ENCODE data around the gene SCT.

The SCT gene

DNA sequence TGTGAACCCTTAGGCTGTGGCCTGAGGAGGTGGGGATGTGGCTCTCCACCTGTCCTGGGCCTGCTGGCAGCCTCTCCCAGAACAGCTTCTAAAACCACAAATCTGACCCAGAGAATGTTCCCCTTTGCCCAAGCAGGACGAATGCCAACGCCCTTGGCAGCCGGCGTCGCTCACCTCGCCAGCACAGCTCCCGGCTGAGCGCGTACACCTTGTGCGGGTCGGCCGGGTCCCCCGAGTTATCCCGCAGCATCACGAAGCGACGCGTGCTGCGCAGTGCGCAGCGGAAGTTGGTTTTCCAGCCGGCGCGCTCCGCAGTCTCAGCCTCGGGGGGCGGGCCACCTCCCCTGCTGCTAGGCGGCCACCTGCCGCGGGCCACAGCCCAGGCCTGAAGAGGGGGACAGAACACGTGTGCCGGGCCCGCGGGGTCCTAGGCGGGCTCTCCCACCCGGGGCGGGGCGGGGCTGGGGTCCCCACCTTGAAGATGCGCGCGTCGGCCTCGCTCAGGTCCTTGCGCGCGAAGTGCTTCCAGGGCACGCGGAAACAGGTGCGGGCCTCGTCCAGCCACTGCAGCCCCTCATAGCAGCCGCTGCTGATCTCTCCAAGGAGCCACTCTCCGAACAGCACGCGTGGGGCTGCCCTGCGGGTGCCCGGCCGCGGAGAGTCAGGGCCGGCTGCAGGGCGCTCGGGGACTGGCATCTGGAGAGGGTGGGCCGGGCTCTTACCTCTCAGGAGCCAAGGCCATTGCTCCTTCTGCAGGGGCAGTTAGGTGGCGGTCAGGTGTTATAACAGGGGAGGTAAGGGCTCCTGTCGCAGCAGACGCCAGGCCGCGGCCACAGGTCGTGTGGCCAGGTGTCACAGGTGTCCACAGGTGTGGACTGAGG is 12.1 kb downstream of the SCT start:
- Histone ChIP-seq H3K9me3 (no peaks in the 10 kb centered on the region), H3K27me3 (no peaks in the 10 kb centered on the region), H3K4me1 (peaks cover 0 to 28% (median 19%) of the 10 kb centered on the region in 4 donors), H3K27ac (peak overlapping the region; percentile 86 to 90), H3K4me3 (peak overlapping the region; percentile 77 to 89), H3K36me3 (peaks cover 36 to 56% (median 39%) of the 10 kb centered on the region in 3 donors)
- intact Hi-C loops (cut with DNase I; ENCODE audit: low total_unique reads) = loop anchor here (5.0 kb wide), 1 partner anchor 38 kb away; the partner anchor contains the start of gene PHRF1
- TF ChIP-seq, protein P1, sequence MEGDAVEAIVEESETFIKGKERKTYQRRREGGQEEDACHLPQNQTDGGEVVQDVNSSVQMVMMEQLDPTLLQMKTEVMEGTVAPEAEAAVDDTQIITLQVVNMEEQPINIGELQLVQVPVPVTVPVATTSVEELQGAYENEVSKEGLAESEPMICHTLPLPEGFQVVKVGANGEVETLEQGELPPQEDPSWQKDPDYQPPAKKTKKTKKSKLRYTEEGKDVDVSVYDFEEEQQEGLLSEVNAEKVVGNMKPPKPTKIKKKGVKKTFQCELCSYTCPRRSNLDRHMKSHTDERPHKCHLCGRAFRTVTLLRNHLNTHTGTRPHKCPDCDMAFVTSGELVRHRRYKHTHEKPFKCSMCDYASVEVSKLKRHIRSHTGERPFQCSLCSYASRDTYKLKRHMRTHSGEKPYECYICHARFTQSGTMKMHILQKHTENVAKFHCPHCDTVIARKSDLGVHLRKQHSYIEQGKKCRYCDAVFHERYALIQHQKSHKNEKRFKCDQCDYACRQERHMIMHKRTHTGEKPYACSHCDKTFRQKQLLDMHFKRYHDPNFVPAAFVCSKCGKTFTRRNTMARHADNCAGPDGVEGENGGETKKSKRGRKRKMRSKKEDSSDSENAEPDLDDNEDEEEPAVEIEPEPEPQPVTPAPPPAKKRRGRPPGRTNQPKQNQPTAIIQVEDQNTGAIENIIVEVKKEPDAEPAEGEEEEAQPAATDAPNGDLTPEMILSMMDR (IDR thresholded peaks at IDR 0.05) = no peak
- DNase-seq = peak in 1 of 2 donors; percentile 68

DNA sequence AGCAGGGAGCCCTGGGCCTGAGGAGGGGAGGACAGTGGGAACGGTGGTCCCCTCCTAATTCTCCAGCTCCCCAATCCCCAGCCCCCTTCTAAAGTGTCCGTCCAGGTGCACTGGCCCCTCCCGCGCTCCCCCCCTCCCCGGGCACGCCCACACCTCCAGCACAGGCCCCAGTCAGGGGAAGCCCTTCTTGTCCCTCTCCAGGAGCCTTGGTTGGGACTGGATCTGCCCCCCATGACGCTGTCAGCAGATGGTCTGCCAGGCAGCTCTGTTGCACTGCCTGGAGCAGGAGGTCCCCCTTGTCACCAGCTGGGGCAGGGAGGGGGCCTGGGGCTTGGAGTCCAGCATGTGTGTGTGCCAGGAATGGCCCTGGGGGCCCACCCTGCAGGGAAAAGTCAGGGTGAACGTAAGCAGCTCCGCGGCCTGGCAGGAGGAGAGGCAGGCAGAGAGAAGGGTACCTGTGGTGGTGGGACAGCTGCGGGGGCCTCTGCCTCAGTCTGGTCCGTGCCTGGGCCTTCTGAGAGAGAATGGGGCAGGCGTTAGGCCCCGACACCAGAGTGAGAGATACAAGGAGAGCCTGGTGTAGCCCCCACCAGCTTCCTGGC is 12.9 kb downstream of the SCT start:
- DNase-seq = peak in 1 of 2 donors; percentile 61
- TF ChIP-seq, protein P1 (IDR thresholded peaks at IDR 0.05) = no peak
- peak overlapping the region in 1 of 2 donors; percentile 89 for H3K4me3 ChIP-seq
- H3K27me3 ChIP-seq = no peaks in the 10 kb centered on the region
- H3K9me3 ChIP-seq = no peaks in the 10 kb centered on the region
- peaks cover 43 to 63% (median 46%) of the 10 kb centered on the region in 3 donors for H3K36me3 ChIP-seq
- intact Hi-C loops (cut with DNase I; ENCODE audit: low total_unique reads) = loop anchor here (5.0 kb wide), 1 partner anchor 37 kb away; the partner anchor contains the start of gene PHRF1
- H3K4me1 ChIP-seq = peaks cover 0 to 28% (median 19%) of the 10 kb centered on the region in 4 donors
- H3K27ac ChIP-seq = peak overlapping the region; percentile 86 to 90

DNA sequence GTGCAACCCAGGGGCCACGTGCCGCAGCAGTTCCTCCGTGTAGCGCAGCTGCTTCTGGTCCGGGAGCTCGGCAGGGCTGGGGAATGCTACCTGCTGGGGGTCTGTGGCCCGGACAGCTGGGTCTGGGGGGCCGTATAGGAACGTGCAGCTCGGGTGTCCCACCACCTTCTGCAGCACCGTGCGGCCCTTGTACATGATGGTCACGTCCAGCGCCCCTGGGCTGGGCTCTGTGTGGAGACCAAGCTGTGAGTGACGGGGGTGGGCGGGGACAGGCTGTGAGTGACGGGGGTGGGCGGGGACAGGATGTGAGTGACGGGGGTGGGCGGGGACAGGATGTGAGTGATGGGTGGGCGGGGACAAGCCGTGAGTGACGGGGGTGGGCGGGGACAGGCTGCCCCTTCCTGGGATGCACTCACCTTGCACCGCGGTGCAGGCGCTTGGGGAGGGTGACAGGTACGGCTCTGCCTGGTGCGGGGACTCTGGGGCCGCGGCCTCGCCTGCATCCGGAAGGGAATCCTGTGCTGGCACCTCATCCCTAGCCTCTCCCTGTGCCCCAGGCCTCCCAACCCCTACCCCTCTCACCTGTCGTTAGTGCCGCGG is 13.5 kb downstream of the SCT start:
- peaks cover 50 to 66% (median 53%) of the 10 kb centered on the region in 3 donors for H3K36me3 ChIP-seq
- H3K4me3 ChIP-seq = no peak overlapping the region
- peak overlapping the region; percentile 86 to 90 for H3K27ac ChIP-seq
- H3K4me1 ChIP-seq = peaks cover 0 to 28% (median 19%) of the 10 kb centered on the region in 4 donors
- no peaks in the 10 kb centered on the region for H3K9me3 ChIP-seq
- DNase-seq = peak; percentile 72 to 83
- TF ChIP-seq, protein P1 (IDR thresholded peaks at IDR 0.05) = no peak
- no peaks in the 10 kb centered on the region for H3K27me3 ChIP-seq
- intact Hi-C loops (cut with DNase I; ENCODE audit: low total_unique reads) = loop anchor here (5.0 kb wide), 1 partner anchor 36 kb away; the partner anchor contains the start of gene PHRF1

DNA sequence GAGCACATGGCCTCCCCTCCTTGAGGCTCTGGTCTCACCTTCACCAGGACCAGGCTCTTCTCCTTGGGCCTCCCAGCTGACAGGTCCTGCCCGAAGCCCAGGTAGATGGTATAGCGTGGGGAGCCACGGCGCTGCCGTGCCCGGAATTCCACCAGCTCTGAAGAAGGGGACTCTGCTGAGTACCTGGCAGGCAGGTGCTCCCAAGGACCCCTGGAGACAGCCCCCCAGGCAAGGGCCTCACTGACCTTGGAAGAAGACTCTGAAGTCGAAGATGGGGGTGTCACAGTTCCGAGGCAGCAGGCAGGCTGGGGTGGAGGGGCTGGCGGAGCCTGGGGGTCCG is 14.1 kb downstream of the SCT start:
- TF ChIP-seq, protein P1 (IDR thresholded peaks at IDR 0.05) = no peak
- Histone ChIP-seq H3K9me3 (no peaks in the 10 kb centered on the region), H3K4me3 (no peak overlapping the region), H3K27ac (no peak overlapping the region), H3K36me3 (peaks cover 52 to 66% (median 58%) of the 10 kb centered on the region in 3 donors), H3K27me3 (no peaks in the 10 kb centered on the region), H3K4me1 (peaks cover 0 to 28% (median 19%) of the 10 kb centered on the region in 4 donors)
- intact Hi-C loops (cut with DNase I; ENCODE audit: low total_unique reads) = loop anchor here (5.0 kb wide), 1 partner anchor 36 kb away; the partner anchor contains the start of gene PHRF1
- DNase-seq = no peak

DNA sequence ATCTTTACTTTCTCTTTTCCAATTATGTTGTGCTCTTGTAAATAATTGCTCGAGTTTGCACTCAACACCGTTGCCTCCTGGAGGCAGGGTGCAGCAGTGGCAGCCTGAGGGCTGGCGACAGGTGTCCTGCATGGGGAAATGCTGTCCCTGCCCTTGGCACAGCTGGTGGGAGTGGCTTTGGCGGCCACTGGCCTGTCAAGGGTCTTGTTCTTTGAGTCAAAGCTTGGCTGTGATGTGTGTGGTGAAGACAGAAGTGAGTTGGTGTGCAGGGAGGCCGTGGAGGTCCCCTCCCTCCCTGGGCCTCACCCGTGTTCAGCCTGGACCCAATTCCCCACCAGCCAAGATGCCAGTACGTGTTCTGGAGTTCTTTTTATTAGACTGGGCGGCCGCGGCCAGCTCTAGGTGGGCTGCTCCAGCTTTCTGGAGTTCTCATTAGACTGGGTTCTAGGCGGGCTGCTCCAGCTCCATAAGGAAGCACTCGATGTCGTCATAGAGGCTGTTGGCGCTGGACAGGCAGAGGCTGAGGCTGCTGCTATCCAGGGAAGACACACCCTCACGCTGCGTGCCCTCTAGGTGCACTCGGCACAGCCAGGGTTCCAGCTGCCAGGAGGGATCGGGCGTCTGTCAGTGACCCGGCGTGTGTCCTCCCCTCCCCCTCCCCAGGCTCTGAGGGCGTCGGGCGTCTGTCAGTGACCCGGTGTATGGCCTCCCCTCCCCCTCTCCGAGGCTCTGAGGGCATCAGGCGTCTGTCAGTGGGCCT is 14.6 kb downstream of the SCT start:
- Histone ChIP-seq H3K27ac (no peak overlapping the region), H3K4me3 (no peak overlapping the region), H3K27me3 (no peaks in the 10 kb centered on the region), H3K36me3 (peaks cover 56 to 66% (median 64%) of the 10 kb centered on the region in 3 donors), H3K9me3 (no peaks in the 10 kb centered on the region), H3K4me1 (peaks cover 0 to 28% (median 19%) of the 10 kb centered on the region in 4 donors)
- intact Hi-C loops (cut with DNase I; ENCODE audit: low total_unique reads) = loop anchor here (5.0 kb wide), 1 partner anchor 35 kb away; the partner anchor contains the start of gene PHRF1
- no peak for DNase-seq
- TF ChIP-seq, protein P1 (IDR thresholded peaks at IDR 0.05) = no peak
